IPS-NIHi7 (cell line): ENCODE results near the gene ANO9.

Experiments
- DNase-seq: peaks from one replicate; pipeline ENCODE4 v3.0.0; 2012; ENCODE audit warnings: mixed read lengths; ENCODE audit errors: extremely low spot score

ANO9 gene

GRCh38 chr11:441418-442274 is at the start of gene ANO9:
Gene ANO9 (minus strand): TSS chr11:442011. CDS start chr11:441926, 85 bp downstream.
- peak; percentile 77 for DNase-seq

GRCh38 chr11:491358-491757 is 49.5 kb upstream of the ANO9 start:
- DNase-seq, result no peak

- DNase-seq, result no peak
These were observed 49.1 kb upstream of the ANO9 start for GRCh38 chr11:490930-491260.

- DNase-seq, result no peak
These were observed 48.5 kb upstream of the ANO9 start for GRCh38 chr11:490186-490929.

- DNase-seq, result no peak
These were observed 47.9 kb upstream of the ANO9 start for GRCh38 chr11:489610-490185.

- DNase-seq, result no peak
These were observed 47.2 kb upstream of the ANO9 start for GRCh38 chr11:488992-489391.

GRCh38 chr11:488579-488978 is 46.8 kb upstream of the ANO9 start:
- no peak for DNase-seq

GRCh38 chr11:488062-488461 is 46.3 kb upstream of the ANO9 start:
- no peak for DNase-seq

GRCh38 chr11:487571-488021 is 45.8 kb upstream of the ANO9 start:
- DNase-seq, result no peak

GRCh38 chr11:486189-486588 is 44.4 kb upstream of the ANO9 start:
- DNase-seq, result no peak

- DNase-seq, result no peak
These were observed 42.8 kb upstream of the ANO9 start for GRCh38 chr11:484616-485015.

GRCh38 chr11:479311-479710 is 37.5 kb upstream of the ANO9 start:
- DNase-seq, result no peak

GRCh38 chr11:477052-477715 is 35.4 kb upstream of the ANO9 start:
- DNase-seq, result no peak

GRCh38 chr11:476416-476815 is 34.6 kb upstream of the ANO9 start:
- no peak for DNase-seq

GRCh38 chr11:475941-476340 is 34.1 kb upstream of the ANO9 start:
- no peak for DNase-seq

GRCh38 chr11:474914-475506 is 33.2 kb upstream of the ANO9 start:
- no peak for DNase-seq

- no peak for DNase-seq
These were observed 32.4 kb upstream of the ANO9 start for GRCh38 chr11:473962-474785.

GRCh38 chr11:473415-473814 is 31.6 kb upstream of the ANO9 start:
- DNase-seq, result no peak

- no peak for DNase-seq
These were observed 31.0 kb upstream of the ANO9 start for GRCh38 chr11:472816-473215.

- DNase-seq, result no peak
These were observed 30.5 kb upstream of the ANO9 start for GRCh38 chr11:472272-472671.
